NCI-H2227 (cell line): ENCODE results near the gene TMEM134.
"Not testable (repeated sequence)": the region's sequence is repeated elsewhere in the genome, so short reads cannot be mapped to it uniquely, and the experiment has no call there.

ENCODE experiments used
- DNase-seq: peaks from one replicate; lab custom pipeline; 2025; ENCODE audit not compliant: unreplicated experiment; lab: John Stamatoyannopoulos, UW

TMEM134 gene

DNA sequence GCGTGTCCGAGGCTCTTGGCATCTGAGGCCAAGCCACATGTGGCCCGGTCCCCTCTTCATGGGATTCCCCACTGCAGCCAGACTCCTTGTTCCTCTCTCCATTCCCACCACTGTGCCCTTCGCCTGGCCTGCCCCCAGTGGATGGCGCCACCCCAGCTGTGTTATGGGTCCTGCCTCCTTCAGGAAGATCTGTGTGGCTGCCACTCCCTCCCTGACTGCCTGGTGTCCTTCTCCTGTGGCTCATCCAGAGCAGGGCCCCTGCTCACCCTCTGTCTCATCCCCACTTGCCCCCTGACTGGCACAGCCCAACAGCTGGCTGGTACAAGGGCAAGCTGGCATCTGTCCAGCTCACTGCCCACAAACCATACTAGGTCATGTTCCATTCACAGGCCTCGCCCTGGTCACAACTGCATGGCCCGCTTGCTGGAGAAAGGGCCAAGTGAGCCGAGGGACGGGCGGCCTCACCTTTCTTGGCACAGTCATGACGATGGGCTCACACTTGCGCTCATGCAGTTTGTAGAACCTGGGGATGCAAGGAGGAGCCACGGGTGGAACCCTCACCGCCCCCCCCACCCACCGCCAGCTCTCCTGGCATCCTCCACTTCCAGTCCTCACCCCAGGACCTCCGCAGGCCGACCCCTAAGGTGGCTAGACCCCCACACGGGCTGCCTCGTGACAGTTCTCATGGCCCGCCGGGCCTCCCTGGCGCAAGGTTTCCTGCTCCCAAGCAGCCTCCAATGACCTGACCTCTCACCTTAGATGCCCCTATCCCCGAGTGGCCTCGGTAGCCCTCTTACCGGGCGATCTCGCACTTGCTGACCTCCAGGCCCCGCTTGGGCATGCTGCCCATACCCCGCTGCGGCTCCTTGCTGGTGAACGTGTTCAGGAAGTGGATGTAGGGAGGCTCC lies 29.5 kb downstream of the TMEM134 start:
- no peak for DNase-seq

DNA sequence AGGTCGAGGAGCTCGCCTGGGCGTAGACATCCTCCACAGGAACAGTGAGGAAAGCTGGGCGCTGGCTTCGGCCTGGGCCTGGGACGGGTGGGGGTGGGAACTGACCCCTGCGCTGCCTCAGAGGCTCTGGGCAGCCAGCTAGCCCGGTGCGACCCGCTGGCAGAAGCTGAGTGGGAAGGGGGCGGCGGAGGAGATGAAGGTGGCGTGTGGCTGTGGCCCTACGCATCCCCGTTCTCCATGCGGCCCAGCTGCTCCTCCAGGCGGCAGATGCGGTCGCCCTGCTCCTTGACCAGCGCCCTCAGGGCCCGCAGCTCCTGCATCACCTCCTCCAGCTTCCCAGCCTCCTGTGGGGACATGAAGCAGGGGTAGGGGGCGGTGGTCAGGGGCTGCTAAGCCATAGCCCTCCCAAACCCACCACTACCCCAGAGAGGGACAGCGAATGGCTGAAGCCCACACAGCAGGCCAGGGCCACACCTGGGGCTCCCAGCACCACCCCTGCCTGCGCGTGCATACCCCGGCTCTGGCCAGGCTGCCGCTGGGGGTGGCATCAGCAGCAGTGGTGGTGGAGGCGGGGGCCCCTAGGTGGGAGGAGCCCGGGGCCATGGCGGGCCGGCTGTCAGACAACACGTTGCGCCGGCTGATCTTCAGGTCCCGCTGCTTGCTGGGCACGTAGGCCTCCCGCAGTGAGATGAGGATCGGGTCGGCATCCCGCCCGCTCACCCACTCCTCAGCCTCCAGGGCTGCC lies 30.7 kb downstream of the TMEM134 start:
- DNase-seq = no peak

DNA sequence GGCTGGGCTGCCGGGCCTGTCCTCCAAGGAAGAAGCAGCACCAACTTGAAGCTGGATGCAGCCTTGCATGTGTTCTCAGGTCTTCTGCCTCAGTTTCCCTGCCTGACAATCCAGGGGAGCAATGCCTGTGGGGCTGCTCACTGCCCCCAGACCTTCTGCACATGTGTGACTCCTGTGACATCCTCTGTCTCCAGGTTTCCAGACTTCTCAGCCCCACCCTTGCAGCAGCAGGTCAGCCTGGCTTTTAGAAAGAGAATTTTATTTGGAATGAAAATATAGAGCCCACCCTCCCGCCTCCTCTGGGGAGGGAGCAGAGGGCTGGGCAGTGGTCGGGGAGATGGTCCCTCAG lies 31.3 kb downstream of the TMEM134 start:
- DNase-seq = no peak

DNA sequence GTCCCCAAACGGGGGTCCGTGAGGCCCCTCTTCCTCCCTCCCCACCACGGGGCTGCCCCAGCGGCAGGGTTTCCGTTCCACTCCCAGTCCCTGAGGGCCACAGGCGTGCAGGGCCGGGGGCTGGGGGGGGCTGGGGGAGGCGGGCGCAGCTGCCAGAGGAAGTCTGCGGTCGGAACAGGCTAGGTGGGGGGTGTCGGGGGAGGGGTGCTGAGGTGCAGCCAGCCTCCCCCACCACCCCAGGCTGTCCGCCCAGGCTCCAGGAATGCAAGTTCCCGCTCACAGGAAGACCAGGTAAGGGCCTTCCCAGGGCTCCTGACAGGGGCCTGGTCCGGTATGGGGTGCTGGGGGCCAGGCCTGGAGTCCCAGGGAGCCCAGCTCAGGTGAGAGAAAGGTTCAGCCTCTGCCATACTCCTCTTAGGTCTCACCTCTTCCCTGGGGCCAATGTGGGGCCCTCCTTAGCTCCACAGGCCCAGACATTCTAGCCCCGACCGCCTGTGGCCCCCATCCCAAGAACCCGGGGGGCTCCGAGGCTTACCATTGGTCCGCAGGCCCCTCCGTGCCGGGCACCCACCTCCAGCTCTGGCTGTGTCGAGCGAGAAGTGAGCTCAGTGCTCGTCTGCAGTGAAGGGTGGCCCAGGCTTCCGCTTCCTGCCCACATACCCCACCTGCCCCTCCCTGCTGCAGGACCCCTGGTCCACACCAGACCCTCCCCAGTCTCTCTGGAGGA lies 31.8 kb downstream of the TMEM134 start, which contains the start of gene PTPRCAP:
Gene PTPRCAP (minus strand): TSS at position 601 of the 727 bp plus-strand sequence. CDS start 63 bp downstream, at position 538.
- DNase-seq = no peak

DNA sequence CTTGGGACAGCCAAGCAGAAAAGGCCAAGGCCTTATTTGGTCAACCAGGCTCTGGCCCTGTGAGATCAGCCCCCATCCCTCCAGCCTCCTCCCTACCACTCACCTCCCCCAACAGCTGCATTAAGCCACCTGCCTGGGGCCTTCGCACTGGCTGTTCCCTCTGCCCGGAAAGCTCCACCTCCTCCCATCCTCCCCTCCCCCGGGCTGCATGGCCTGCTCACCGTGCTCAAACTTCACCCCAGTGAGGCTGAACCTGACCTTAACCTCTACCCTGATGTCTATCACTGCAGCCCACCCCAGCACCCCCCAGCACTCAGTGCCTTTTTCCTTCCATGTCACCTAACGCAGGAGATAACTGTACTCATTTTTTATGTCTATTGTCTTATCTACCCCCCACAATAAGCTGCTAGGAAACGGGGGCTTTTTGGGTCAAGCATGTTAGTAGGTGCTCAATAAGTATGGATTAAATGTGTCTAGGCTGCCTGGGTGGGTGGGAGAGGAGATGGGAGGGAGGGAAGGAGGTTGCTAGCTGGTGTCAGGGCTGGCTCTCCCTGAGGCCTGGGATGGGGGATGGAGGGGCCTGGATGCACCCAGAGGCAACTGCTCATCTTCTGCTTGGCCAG lies 32.5 kb downstream of the TMEM134 start:
- DNase-seq = no peak

DNA sequence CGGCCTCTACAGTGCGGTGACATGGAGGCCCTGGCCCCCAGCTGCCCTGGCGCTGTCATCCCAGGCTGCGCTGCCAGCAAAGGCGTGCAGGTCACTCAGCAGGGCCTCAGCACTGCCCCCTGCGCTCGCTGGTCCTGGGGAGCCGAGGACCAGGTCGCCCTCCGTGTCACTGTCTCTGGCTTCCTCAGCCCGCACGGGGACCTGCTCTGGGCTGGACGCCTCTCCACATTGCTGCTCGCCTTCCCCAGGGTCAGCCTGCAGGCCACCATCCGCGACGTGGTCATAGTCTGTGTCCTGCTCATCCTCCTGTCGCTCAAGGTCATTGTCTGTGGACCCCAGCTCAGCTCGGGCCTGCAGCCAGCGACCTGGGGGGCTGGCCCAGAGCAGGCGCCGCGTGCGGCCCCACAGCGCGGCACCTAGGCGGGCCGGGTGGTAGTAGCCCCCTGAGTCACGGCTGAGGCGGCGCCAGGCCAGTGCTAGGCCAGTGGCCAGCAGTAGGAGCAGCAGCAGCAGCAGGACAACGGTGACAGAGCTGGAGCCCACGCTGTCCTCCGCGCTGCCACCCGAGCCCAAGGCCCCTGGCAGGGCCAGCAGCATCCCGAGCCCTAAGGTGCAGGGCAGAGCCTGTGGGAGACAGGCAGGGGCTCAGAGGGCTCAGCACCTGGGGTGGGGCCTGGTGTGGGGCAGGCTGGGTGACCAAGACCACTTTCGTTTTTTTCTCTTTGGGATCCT lies 33.2 kb downstream of the TMEM134 start:
- DNase-seq = no peak

DNA sequence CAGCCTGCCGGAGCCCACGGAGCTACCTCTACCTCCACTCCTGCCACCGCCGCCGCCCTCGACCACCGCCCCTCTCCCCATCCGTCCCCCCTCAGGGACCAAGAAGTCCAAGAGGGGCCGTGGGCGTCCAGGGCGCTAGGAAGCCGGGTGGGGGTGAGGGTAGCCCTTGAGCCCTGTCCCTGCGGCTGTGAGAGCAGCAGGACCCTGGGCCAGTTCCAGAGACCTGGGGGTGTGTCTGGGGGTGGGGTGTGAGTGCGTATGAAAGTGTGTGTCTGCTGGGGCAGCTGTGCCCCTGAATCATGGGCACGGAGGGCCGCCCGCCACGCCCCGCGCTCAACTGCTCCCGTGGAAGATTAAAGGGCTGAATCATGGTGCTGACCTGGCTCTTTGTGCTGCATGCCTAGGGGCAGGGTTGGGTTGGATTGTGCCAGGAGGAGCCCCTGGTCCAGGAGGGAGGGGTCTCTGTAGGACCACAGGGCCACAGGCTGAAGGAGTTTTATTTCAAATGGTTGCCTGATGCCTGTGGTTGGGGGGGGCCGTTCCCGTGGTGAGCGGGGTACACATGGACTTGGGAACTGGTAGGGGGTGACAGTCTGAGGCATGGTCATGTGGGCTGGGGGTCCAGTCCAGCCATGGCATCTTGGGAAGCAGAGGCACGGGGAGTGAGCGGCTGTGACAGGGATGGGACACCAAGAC lies 33.9 kb downstream of the TMEM134 start:
- DNase-seq = no peak

DNA sequence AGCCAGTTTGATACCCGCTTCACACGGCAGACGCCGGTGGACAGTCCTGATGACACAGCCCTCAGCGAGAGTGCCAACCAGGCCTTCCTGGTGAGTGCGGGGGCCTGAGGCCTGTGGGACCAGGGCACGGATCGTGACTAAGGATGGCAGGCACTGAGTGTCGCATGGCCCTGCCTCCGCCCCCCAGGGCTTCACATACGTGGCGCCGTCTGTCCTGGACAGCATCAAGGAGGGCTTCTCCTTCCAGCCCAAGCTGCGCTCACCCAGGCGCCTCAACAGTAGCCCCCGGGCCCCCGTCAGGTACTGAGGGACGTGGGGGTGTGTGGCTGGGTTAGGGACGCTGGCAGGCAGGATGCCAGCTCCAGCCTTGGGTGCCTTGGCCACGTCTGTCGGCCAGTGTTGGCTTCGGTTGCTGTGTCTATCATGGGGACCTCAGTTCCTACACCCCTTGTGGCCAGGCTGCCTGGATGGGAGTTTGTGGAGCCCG lies 34.6 kb downstream of the TMEM134 start:
- DNase-seq = no peak

DNA sequence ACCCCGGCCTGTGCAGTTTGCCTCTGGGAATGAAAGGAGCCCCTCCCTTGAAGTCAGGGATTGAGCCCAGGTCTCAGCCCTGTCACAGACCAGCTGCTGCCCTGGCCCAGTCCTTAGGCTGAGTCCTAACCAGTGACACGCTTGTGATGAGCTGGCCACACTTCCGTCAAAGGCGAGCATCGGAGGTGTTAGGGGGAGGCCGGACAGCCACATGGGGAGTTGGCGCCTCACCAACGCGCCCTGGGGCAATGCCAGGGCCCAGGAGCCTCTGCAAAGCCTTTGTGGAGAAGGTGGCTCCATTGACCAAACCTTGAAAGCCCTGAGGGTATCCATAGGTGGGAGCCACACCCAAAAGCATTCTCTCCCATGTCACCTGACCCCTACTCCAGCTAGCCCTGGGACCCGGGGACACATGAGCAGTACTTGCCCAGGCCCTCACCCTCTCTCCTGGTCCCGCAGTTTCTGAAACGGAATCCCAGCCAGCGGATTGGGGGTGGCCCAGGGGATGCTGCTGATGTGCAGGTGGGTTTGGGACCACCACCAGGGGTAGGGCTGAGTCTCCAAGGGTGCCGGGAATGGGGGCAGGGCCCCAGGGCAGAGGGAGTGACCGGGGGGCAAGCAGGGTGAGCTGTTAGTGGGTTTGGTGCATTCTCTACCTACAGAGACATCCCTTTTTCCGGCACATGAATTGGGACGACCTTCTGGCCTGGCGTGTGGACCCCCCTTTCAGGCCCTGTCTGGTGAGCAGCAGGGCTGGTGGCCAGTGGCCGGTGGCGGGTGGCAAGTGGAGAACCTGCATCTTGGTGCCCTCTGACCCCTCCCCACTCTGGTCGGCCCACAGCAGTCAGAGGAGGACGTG lies 35.3 kb downstream of the TMEM134 start:
- DNase-seq = no peak

DNA sequence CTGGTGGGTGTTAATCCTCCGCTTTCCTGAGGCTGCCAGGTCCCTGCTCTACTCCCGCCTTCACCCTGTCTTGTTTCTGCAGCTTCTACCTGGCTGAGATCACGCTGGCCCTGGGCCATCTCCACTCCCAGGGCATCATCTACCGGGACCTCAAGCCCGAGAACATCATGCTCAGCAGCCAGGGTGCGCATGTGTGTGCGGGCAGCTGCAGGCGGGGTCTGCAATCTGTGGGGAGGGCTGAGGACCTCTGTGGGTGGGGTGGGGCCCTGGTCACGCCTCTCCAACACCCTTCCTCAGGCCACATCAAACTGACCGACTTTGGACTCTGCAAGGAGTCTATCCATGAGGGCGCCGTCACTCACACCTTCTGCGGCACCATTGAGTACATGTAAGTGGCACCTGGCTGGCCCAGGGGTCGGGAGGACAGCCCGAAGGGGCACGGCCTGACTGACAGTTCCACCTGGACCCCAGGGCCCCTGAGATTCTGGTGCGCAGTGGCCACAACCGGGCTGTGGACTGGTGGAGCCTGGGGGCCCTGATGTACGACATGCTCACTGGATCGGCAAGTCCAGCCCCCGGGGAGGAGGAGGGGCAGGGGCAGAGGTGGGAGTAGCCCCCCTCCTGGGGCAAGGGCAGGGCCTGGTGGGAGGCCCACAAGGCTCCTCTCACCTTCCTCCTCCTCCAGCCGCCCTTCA lies 36.2 kb downstream of the TMEM134 start:
- no peak for DNase-seq

DNA sequence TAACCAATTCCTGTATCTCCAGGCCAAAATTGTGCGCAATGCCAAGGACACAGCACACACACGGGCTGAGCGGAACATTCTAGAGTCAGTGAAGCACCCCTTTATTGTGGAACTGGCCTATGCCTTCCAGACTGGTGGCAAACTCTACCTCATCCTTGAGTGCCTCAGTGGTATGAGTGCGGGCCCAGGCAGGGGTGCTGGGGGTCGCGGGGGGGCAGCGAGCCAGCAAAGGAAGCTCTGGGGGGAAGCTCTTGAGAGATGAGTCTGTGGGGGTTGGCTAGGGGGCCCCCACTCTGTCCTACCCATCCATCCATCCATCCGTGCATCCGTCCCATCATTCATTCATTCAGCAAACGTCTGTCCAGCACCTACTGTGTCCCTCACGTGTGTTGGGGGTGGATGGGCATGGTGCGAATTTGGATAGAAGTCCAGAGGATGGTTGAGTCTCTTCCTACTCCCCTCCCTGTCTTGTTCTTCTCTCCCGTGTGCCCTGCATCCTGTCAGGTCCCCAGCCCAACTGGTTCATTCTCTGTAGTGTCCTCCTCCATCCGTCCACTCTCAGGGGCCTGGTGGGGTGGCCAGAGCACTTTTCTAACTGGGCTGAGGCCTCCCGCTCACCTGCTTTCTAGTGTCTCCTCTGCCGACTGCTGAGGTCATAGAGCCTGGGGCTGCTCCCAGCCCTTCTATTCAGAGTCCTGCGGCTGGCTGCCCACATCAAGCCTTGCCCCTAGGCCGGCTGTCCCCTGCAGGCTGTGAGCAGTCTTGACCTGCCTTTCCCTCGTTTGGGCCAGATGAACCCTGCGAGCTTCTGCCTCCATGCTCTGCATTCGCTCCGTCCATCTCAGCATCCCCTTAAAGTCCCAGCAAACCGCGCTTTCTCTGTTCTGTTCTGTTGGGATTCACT lies 37.5 kb downstream of the TMEM134 start:
- no peak for DNase-seq

DNA sequence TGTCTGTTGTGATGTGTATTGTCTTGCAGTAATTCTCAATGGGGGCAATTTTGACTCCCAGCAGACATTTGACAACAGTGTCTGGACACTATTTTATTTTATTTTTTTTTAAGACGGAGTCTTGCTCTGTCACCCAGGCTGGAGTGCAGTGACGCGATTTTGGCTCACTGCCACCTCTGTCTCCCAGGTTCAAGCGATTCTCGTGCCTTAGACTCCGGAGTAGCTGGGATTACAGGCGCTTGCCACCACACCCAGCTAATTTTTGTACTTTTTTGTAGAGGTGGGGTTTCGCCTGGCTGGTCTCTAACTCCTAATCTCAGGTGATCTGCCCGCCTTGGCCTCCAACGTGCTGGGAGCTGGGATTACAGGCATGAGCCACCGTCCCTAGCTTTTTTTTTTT lies 39.3 kb downstream of the TMEM134 start:
- no peak for DNase-seq

DNA sequence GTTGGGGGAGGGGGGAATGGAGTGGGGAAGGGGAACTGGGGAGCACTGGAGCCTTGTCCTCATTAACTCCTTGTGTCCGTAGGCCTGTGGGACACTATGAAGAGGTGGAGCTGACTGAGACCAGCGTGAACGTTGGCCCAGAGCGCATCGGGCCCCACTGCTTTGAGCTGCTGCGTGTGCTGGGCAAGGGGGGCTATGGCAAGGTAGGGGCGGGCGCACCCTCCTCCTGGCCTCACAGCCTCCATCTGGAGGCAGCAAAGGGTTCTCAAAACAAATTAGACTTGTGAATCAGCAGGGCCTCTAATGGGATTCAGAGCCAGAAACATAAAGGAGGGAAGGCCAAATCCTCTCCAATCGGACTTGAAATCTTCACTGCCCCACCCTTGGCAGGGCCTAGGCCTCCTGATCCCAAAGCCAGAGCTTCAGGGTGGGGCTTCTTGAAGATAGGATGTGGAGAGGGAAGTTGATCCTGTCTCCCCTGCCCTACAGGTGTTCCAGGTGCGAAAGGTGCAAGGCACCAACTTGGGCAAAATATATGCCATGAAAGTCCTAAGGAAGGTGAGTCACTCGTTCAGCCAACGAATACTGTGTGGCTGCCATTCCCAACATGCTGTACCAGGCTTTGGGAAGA lies 39.9 kb downstream of the TMEM134 start:
- no peak for DNase-seq

DNA sequence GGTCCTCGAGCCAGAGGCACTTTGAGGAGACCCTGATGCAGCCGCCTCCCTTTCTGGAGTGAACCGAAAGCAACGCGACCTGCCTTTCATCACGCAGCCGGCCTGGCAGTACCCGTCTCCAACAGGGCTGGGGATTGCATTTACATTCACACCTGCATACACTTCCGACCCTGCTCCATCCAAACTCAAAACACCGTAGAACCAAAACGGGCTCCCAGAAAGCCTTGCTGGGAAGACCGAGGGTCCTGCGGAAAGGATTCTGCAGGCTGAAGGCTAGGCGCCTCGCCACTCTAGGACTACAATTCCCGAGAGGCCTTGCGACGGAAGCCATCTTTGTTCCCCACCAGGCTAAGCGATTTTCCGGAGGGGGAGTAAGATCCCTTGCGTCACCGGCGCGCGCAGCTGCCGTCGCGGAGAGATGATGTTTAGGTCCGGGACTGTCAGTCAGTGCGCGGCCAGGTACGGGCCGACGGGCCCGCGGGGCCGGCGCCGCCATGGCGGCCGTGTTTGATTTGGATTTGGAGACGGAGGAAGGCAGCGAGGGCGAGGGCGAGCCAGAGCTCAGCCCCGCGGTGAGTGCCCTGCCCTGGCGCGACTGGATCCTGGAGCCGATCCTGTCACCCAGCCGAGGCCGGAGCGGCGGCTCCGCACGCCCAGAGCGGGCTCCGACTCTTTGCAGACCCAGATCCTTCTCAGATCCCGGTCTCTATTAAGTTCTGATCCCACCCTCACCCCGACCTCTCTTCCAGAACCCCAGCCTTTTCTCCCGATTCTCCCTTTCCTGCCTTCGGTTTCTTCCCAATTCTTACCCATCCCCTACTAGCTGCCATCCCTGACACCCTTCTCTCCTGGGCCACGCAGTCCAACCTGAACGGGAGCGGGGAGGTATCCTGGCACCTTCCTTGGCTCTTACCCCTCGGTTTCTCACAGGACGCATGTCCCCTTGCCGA lies 40.7 kb downstream of the TMEM134 start, which contains the start of gene RPS6KB2:
Gene RPS6KB2 (plus strand): TSS at position 443 of the 950 bp plus-strand sequence. CDS start 52 bp downstream, at position 495.
- DNase-seq = peak; percentile 99

DNA sequence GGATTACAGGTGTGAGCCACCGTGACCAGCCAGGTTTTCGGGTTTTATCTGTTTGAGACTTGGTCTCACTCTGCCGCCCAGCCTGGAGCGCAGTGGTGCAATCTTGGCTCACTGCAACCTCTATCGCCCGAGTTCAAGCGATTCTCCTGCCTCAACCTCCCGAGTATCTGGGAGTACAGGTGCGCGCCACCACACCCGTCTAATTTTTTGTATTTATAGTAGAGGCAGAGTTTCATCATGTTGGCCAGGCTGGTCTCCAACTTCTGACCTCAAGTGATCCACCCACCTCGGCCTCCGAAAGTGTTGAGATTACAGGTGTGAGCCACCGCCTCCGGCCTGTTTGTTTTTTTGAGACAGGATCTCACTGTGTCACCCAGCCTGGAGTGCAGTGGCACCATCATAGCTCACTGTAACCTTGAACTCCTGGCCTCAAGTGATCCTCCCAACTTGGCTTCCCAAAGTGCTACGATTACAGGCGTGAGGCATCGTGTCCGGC lies 41.6 kb downstream of the TMEM134 start:
- not testable (repeated sequence) for DNase-seq
